Fibroblast of lung (primary cell): ENCODE data around the gene CCT7. TPM values are rescaled to one million over a fixed set of nuclear protein-coding genes. Genes with fewer than 3 reads are reported as not detected.

Experiments
- DNase-seq, 2 donors: peaks; one replicate each; pipeline versions ENCODE4 v3.0.0 to v3.0.0-alpha.2; 2010; ENCODE audit warnings: low read depth in 2 of 2
- H2AFZ ChIP-seq: 2 replicates; pipeline ENCODE4 v1.5.1; 2012; ENCODE audit warnings: low read length, control low read depth, inconsistent platforms
- H3K27ac ChIP-seq: 2 replicates; pipeline ENCODE4 v1.5.1; 2011; ENCODE audit warnings: low read length, control low read depth; ENCODE audit not compliant: insufficient read depth
- H3K27me3 ChIP-seq: 2 replicates; pipeline ENCODE4 v1.5.1; 2011; ENCODE audit warnings: mild to moderate bottlenecking, low read length; ENCODE audit not compliant: control insufficient read depth, insufficient read depth
- H3K36me3 ChIP-seq: 2 replicates; pipeline ENCODE4 v1.5.1; 2011; ENCODE audit warnings: low read length; ENCODE audit not compliant: control insufficient read depth, insufficient read depth
- H3K4me1 ChIP-seq: 2 replicates; pipeline ENCODE4 v1.5.1; 2011; ENCODE audit warnings: low read length; ENCODE audit not compliant: control insufficient read depth, insufficient read depth; ENCODE audit errors: extremely low read depth
- H3K4me2 ChIP-seq: 2 replicates; pipeline ENCODE4 v1.5.1; 2011; ENCODE audit warnings: low read length, control low read depth; ENCODE audit not compliant: insufficient read depth; ENCODE audit errors: extremely low read depth
- H3K4me3 ChIP-seq, 4 experiments: fragments of 200-600 bp in 1 of 4; sonication (generic) in 1 of 4; replicated peaks in 1 of 4; 2 replicates each; pipeline ENCODE4 v1.5.1; 2011 to 2016; ENCODE audit warnings: low read length in 4 of 4, low read depth in 3 of 4, mild to moderate bottlenecking in 3 of 4, control low read depth in 2 of 4, inconsistent platforms in 1 of 4, mixed read lengths in 1 of 4; ENCODE audit not compliant: insufficient read depth in 1 of 4; ENCODE audit errors: control extremely low read depth in 1 of 4
- H3K79me2 ChIP-seq: 2 replicates; pipeline ENCODE4 v1.5.1; 2012; ENCODE audit warnings: mild to moderate bottlenecking, low read length, inconsistent platforms; ENCODE audit not compliant: control insufficient read depth, insufficient read depth
- H3K9ac ChIP-seq: 2 replicates; pipeline ENCODE4 v1.5.1; 2011; ENCODE audit warnings: mild to moderate bottlenecking, low read length, control low read depth; ENCODE audit not compliant: insufficient read depth
- H3K9me3 ChIP-seq: 2 replicates; pipeline ENCODE4 v1.5.1; 2012; ENCODE audit warnings: low read depth, low read length; ENCODE audit not compliant: control insufficient read depth, insufficient read depth
- H4K20me1 ChIP-seq: 2 replicates; pipeline ENCODE4 v1.5.1; 2011; ENCODE audit warnings: low read length; ENCODE audit not compliant: control insufficient read depth, insufficient read depth; ENCODE audit errors: extremely low read depth
- EZH2 ChIP-seq: IDR thresholded peaks from 2 replicates; pipeline ENCODE4 v1.5.1; 2012; ENCODE audit warnings: low read length, control low read depth, mild to moderate bottlenecking; ENCODE audit errors: missing control alignments
- polyA plus RNA-seq, 2 donors: library from polyadenylated mRNA; depleted of rRNA in 1 of 2; stranded (reverse) in 1 of 2; unstranded in 1 of 2; fragments of >200 nt; gene quantifications; 2 replicates each; pipeline ENCODE4 v1.2.1, GENCODE V29; 2011 to 2012; ENCODE audit warnings: missing spikeins in 1 of 2
- total RNA-seq: library from RNA; depleted of rRNA; stranded (reverse); fragments of >200 nt; gene quantifications from 2 replicates; pipeline ENCODE4 v1.2.1, GENCODE V29; 2014
- TF ChIP-seq, protein P1 (sequence below), 2 donors: IDR thresholded peaks in 1 of 2; conservative IDR thresholded peaks in 1 of 2; 1 replicate in 1 of 2; 2 replicates in 1 of 2; pipeline ENCODE4 v1.5.1; 2011 to 2012; ENCODE audit warnings: low read length in 2 of 2, control low read depth in 1 of 2, inconsistent platforms in 1 of 2, low read depth in 1 of 2, mild to moderate bottlenecking in 1 of 2

The CCT7 gene
- total and polyA plus RNA-seq, 2 donors (not counting 1 experiment from before 2014, with no cell fraction given) = 233 to 299 TPM

DNA sequence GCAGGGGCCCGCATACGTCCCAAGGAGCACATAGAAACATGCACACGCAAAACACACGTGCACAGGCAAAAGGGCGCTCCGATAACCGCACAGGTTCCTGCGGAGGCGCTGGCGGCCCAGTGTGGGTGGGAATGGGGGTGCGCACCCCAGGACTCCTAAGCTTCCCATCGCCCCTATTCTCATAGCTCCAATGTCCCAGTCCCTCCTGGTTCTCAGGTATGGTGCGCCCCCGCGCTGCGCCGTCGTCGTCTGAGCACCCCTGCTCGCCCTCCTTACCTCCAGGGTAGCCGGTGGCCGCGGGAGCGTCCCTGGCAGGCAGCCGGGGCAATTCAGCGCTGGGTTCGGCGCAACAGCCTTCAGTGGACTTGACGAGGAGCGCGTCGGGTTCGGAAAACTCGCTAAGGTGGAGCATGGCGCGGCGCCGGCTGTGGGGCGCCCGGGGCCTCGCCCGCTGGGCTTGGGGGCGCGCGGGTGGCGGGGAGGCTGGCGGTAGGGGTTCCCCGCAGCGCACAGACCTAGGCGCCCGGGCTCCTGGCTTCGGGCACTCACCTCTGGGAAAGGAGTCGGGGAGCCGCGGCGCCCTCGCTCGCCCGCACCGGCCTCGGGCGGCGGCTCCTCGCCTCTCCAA, 58.9 kb downstream of the CCT7 start:
- DNase-seq = no peak
- peaks cover 54% of the 10 kb centered on the region for H3K27me3 ChIP-seq
- H3K9ac ChIP-seq = no peak overlapping the region
- peak overlapping the region; percentile 69 for H3K4me2 ChIP-seq
- no peaks in the 10 kb centered on the region for H3K4me1 ChIP-seq
- TF ChIP-seq, protein P1, sequence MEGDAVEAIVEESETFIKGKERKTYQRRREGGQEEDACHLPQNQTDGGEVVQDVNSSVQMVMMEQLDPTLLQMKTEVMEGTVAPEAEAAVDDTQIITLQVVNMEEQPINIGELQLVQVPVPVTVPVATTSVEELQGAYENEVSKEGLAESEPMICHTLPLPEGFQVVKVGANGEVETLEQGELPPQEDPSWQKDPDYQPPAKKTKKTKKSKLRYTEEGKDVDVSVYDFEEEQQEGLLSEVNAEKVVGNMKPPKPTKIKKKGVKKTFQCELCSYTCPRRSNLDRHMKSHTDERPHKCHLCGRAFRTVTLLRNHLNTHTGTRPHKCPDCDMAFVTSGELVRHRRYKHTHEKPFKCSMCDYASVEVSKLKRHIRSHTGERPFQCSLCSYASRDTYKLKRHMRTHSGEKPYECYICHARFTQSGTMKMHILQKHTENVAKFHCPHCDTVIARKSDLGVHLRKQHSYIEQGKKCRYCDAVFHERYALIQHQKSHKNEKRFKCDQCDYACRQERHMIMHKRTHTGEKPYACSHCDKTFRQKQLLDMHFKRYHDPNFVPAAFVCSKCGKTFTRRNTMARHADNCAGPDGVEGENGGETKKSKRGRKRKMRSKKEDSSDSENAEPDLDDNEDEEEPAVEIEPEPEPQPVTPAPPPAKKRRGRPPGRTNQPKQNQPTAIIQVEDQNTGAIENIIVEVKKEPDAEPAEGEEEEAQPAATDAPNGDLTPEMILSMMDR (conservative IDR thresholded peaks at IDR 0.05 in 1 of 2, IDR thresholded peaks at IDR 0.05 in 1 of 2; ENCODE audit: low read depth in 1 of 2, low read length in 2 of 2) = no peak
- TF ChIP-seq EZH2 = peak; percentile 80
- no peaks in the 10 kb centered on the region for H3K79me2 ChIP-seq
- H4K20me1 ChIP-seq = no peaks in the 10 kb centered on the region
- no peaks in the 10 kb centered on the region for H3K9me3 ChIP-seq
- H3K36me3 ChIP-seq = no peaks in the 10 kb centered on the region
- H3K27ac ChIP-seq = no peak overlapping the region
- peak overlapping the region in 3 of 4 experiments; percentile 22 to 48 (median 31) for H3K4me3 ChIP-seq
- H2AFZ ChIP-seq = no peak overlapping the region

DNA sequence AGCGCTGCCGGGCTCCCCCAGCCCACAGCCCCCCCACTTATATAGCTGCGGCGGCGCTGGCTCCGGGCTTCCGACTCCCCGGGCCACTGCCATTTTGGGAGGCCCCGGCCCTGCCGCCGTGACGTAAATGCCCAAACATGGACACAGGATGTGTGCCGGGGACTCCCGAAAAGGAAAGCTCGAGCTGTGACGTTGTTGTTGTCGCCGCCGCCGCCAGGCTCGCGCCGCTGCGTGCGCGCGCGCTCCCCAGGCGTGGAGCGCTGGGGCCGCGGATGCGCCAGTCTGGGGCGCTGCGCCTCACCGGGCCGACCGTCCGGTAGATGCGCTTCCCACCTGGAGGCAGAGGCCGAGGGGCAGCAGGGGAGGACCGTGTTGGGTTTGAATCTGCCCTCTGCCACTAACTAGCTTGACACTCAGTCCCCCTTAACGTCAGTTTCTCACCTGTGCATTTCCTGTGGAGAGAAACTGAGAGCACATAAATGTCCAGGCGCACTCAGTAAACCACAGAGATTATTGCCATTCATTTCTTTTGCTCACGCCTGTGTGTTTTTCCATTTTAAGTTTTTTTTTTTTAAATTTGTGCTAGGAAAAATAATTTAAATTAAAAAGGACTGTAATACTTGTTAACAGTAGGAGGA, 59.5 kb downstream of the CCT7 start, which contains the start of gene EGR4:
Gene EGR4, minus strand, starts transcription at position 15 of the 638 bp plus-strand sequence. CDS start 231 bp downstream, outside the sequence.
- H3K9ac ChIP-seq = no peak within 1 kb of the TSS
- peak; percentile 67 for TF ChIP-seq EZH2
- TF ChIP-seq, protein P1 (conservative IDR thresholded peaks at IDR 0.05 in 1 of 2, IDR thresholded peaks at IDR 0.05 in 1 of 2; ENCODE audit: low read depth in 1 of 2, low read length in 2 of 2) = no peak

DNA sequence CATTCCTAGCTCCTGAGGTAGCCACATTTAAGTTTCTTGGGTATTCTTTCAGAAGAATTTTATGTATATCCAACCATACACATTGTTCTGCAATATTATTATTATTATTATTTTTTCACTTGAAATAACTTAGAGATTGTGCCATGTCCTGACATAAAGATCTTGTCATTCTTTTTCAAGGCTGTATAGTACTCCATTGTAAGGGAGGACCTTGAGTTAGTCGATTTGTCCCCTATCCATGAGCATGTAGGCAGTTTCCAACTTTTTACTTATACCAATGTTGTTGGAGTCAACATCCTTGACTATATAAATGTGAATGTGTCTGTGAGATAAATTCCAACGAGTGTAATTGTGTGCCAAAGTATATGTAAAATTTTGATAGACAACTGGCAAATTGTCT, 60.1 kb downstream of the CCT7 start:
- Histone ChIP-seq H3K4me2 (no peak overlapping the region), H4K20me1 (no peaks in the 10 kb centered on the region)
- no peak for TF ChIP-seq EZH2
- TF ChIP-seq, protein P1 (conservative IDR thresholded peaks at IDR 0.05 in 1 of 2, IDR thresholded peaks at IDR 0.05 in 1 of 2; ENCODE audit: low read depth in 1 of 2, low read length in 2 of 2) = no peak

More for the DNA sequence above, 59.5 kb downstream of the CCT7 start, which contains the start of gene EGR4:
- H3K4me2 ChIP-seq = peak within 1 kb of the TSS; percentile 69
- H3K4me3 ChIP-seq = peak within 1 kb of the TSS; percentile 22 to 48 (median 36)
- no peak within 1 kb of the TSS for H3K27ac ChIP-seq
- H4K20me1 ChIP-seq = no peaks in the 10 kb centered on the region
- no peaks in the 10 kb centered on the region for H3K36me3 ChIP-seq
- DNase-seq = peak; percentile 69 to 72
- H2AFZ ChIP-seq = no peak within 1 kb of the TSS
- H3K27me3 ChIP-seq = peaks cover 54% of the 10 kb centered on the region
- no peaks in the 10 kb centered on the region for H3K79me2 ChIP-seq
- H3K4me1 ChIP-seq = no peaks in the 10 kb centered on the region
- H3K9me3 ChIP-seq = no peaks in the 10 kb centered on the region

More for the DNA sequence above, 60.1 kb downstream of the CCT7 start:
- no peak for DNase-seq
- no peak overlapping the region for H2AFZ ChIP-seq
- no peaks in the 10 kb centered on the region for H3K79me2 ChIP-seq
- H3K36me3 ChIP-seq = no peaks in the 10 kb centered on the region
- no peak overlapping the region for H3K4me3 ChIP-seq
- no peaks in the 10 kb centered on the region for H3K4me1 ChIP-seq
- no peak overlapping the region for H3K9ac ChIP-seq
- H3K9me3 ChIP-seq = no peaks in the 10 kb centered on the region
- no peak overlapping the region for H3K27ac ChIP-seq
- peaks cover 54% of the 10 kb centered on the region for H3K27me3 ChIP-seq
